Vagina (tissue), 2 donors: ENCODE results near the gene CD177. TPM values are rescaled to one million over a fixed set of nuclear protein-coding genes. Genes with fewer than 3 reads are reported as not detected.
"Not testable (repeated sequence)": the region's sequence is repeated elsewhere in the genome, so short reads cannot be mapped to it uniquely, and the experiment has no call there.

Experiments used
- DNase-seq, 2 donors: peaks; one replicate each; pipeline ENCODE4 v3.0.0-alpha.2; 2017; ENCODE audit errors: extremely low spot score in 2 of 2
- H3K27ac ChIP-seq: fragments of 200-600 bp; sonication (generic); one replicate; pipeline ENCODE4 v1.5.1; 2019
- H3K27me3 ChIP-seq: fragments of 200-600 bp; sonication (generic); one replicate; pipeline ENCODE4 v1.5.1; 2019
- H3K36me3 ChIP-seq, 2 donors: fragments of 200-600 bp; sonication (generic); one replicate each; pipeline ENCODE4 v1.5.1; 2017 to 2019
- H3K4me1 ChIP-seq: fragments of 200-600 bp; sonication (generic); one replicate; pipeline ENCODE4 v1.5.1; 2019
- H3K4me3 ChIP-seq, 2 donors: fragments of 200-600 bp; sonication (generic); 1 replicate in 1 of 2; 2 replicates in 1 of 2; pipeline ENCODE4 v1.5.1; 2016 to 2019
- H3K9me3 ChIP-seq: fragments of 200-600 bp; sonication (generic); one replicate; pipeline ENCODE4 v1.5.1; 2019
- CTCF ChIP-seq, 3 experiments: fragments of 450-650 bp in 2 of 3; fragments of 200-600 bp in 1 of 3; sonication (generic) in 1 of 3; IDR thresholded peaks; one replicate each; pipeline ENCODE4 v1.5.1; 2017 to 2019; ENCODE audit warnings: antibody characterized with exemption in 3 of 3, mild to moderate bottlenecking in 2 of 3, moderate library complexity in 2 of 3
- POLR2A ChIP-seq, 2 donors: fragments of 450-650 bp; IDR thresholded peaks; one replicate each; pipeline ENCODE4 v1.6.1; 2017; ENCODE audit warnings: antibody characterized with exemption in 2 of 2, mild to moderate bottlenecking in 2 of 2, moderate library complexity in 2 of 2
- POLR2AphosphoS5 ChIP-seq, 2 donors: sonication (generic); formaldehyde crosslinking; IDR thresholded peaks; one replicate each; pipeline ENCODE4 v1.9.0; 2017; ENCODE audit warnings: antibody characterized with exemption in 2 of 2, mild to moderate bottlenecking in 2 of 2, low read depth in 1 of 2; ENCODE audit not compliant: insufficient read depth in 1 of 2
- intact Hi-C: fragments of 100-400 bp; cut with DNase I; formaldehyde crosslinking; loops from one replicate; pipeline ENCODE4 v1.15.1; 2023
- total RNA-seq: library from RNA; depleted of rRNA; stranded (reverse); fragments of >200 nt; gene quantifications from one replicate; pipeline ENCODE4 v1.2.3, GENCODE V29; 2016

CD177 gene
- total RNA-seq, 1 donor from 2014 or later, result not detected

DNA sequence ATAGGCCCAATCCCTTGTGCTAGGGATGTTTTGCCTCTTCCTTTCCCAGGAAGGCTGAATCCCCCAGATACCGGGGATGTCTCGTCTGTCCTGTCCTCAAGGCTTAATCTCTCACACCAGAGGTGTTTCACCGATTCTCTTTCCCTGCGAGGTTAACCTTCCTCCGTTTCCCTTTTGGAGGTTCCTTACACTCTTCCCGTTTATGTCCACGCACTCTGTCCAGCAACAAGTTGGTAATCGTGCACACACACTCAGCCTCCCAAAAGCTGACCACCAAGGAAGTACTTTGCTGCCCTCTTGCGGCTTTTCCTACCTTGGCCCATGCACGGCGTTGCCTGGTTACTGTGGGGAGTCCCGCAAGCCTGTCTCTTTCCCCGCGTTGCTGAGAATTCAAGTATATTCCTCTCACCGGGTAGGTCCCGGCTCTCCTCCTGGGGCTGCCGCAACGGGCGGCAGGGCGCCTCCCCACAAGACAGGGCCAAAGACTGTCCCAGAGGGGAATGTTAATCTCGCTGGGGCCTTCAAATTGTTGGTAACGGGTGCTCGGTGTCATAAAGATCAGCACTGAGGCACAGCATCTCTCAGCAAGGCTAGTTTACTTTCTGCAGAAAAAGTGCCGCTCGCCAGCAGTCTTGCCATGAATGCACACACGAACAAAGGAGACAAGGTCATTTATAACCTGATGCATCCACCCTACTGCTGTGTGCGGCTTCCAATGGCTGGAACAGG, 36.7 kb upstream of the CD177 start:
- Histone ChIP-seq H3K4me1 (no peaks in the 10 kb centered on the region), H3K4me3 (no peak overlapping the region), H3K27me3 (no peaks in the 10 kb centered on the region), H3K27ac (no peak overlapping the region), H3K36me3 (no peaks in the 10 kb centered on the region), H3K9me3 (no peaks in the 10 kb centered on the region)
- intact Hi-C loops, result no loop called here
- DNase-seq, result no peak
- TF ChIP-seq POLR2A (IDR thresholded peaks at IDR 0.05), result no peak
- TF ChIP-seq CTCF (IDR thresholded peaks at IDR 0.05), result no peak
- TF ChIP-seq POLR2AphosphoS5 (IDR thresholded peaks at IDR 0.05; ENCODE audit: insufficient read depth in 1 of 2, low read depth in 1 of 2), result no peak

DNA sequence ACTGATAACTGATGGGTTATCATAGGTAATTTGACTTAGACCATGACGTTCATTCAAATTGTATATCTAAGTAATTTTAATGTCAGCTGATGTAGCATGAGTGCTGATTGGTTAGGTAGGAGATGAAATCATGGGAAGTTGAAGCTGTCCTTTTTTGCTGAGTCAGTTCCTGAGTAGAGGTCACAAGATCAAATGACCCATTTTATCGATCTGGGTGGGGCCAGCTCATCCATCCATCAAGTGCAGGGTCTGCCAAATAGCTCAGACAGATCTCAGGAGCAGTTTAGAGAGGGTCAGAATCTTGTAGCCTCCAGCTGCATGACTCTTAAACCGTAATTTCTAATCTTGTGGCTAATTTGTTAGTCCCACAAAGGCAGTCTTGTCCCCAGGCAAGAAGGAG, 35.3 kb upstream of the CD177 start:
- Histone ChIP-seq H3K4me1 (no peaks in the 10 kb centered on the region), H3K36me3 (no peaks in the 10 kb centered on the region), H3K27me3 (no peaks in the 10 kb centered on the region), H3K27ac (no peak overlapping the region), H3K9me3 (no peaks in the 10 kb centered on the region), H3K4me3 (no peak overlapping the region)
- no peak for TF ChIP-seq POLR2A (IDR thresholded peaks at IDR 0.05)
- no peak for TF ChIP-seq CTCF (IDR thresholded peaks at IDR 0.05)
- no peak for TF ChIP-seq POLR2AphosphoS5 (IDR thresholded peaks at IDR 0.05; ENCODE audit: insufficient read depth in 1 of 2, low read depth in 1 of 2)
- DNase-seq, result no peak
- intact Hi-C loops, result no loop called here

GRCh38 chr19:43318796-43319314, 34.6 kb upstream of the CD177 start:
- intact Hi-C loops, result no loop called here
- H3K36me3 ChIP-seq, result no peaks in the 10 kb centered on the region
- no peak for TF ChIP-seq POLR2A (IDR thresholded peaks at IDR 0.05)
- no peak for TF ChIP-seq POLR2AphosphoS5 (IDR thresholded peaks at IDR 0.05; ENCODE audit: insufficient read depth in 1 of 2, low read depth in 1 of 2)
- no peak overlapping the region for H3K27ac ChIP-seq
- H3K27me3 ChIP-seq, result no peaks in the 10 kb centered on the region
- no peaks in the 10 kb centered on the region for H3K9me3 ChIP-seq
- DNase-seq, result no peak
- H3K4me1 ChIP-seq, result no peaks in the 10 kb centered on the region
- no peak overlapping the region for H3K4me3 ChIP-seq

- intact Hi-C loops, result no loop called here
- H3K4me1 ChIP-seq, result no peaks in the 10 kb centered on the region
- no peaks in the 10 kb centered on the region for H3K36me3 ChIP-seq
- no peak for DNase-seq
- TF ChIP-seq POLR2AphosphoS5 (IDR thresholded peaks at IDR 0.05; ENCODE audit: insufficient read depth in 1 of 2, low read depth in 1 of 2) (no peak), POLR2A (IDR thresholded peaks at IDR 0.05) (no peak), CTCF (IDR thresholded peaks at IDR 0.05) (no peak)
- no peak overlapping the region for H3K27ac ChIP-seq
- no peak overlapping the region for H3K4me3 ChIP-seq
- no peaks in the 10 kb centered on the region for H3K27me3 ChIP-seq
- H3K9me3 ChIP-seq, result no peaks in the 10 kb centered on the region
Measured at GRCh38 chr19:43320546-43320945, 32.9 kb upstream of the CD177 start.

DNA sequence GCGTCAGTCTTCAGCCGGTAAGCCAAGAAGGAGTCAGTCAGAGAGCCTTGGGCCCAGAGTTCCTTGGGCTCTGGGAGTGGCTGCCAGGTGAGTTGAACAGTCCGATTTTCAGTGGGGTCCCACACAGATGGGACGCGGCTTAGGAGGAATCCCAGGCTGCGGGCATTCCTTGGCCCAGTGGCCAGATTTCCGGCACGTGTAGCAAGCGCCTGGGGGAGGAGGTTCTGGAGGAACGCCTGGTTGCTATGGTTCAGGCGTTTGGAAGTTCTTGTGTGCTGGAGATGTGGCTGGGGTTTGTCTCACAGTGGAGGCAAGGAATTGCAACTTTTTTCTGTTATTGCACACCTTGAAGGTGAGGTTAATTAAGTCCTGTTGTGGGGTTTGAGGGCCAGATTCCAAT, 26.7 kb upstream of the CD177 start:
- H3K4me1 ChIP-seq, H3K9me3 ChIP-seq, DNase-seq, H3K4me3 ChIP-seq, H3K27me3 ChIP-seq, H3K27ac ChIP-seq, H3K36me3 ChIP-seq, intact Hi-C loops: not testable (repeated sequence)

GRCh38 chr19:43328561-43328960, 24.9 kb upstream of the CD177 start:
- H3K9me3 ChIP-seq, H3K27ac ChIP-seq, H3K36me3 ChIP-seq, intact Hi-C loops, H3K4me1 ChIP-seq, DNase-seq, H3K27me3 ChIP-seq, H3K4me3 ChIP-seq: not testable (repeated sequence)

DNA sequence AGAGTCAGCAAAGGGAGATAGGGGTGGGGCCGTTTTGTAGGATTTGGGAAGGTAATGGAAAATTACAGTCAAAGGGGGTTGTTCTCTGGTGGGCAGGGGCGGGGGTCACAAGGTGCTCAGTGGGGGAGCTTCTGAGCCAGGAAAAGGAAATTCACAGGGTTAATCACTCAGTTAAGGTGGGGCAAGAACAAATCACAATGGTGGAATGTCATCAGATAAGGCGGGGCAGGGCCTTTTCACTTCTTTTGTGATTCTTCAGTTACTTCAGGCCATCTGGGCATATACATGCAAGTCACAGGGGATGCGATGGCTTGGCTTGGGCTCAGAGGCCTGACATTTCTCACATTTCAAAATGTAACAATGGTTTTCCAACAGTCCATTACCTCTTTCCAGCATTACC, 24.4 kb upstream of the CD177 start:
- intact Hi-C loops, H3K27ac ChIP-seq, DNase-seq, H3K36me3 ChIP-seq, H3K4me1 ChIP-seq, H3K9me3 ChIP-seq, H3K4me3 ChIP-seq, H3K27me3 ChIP-seq: not testable (repeated sequence)
